Brain microvascular endothelial cell (primary cell): ENCODE measurements around the gene CDK5.
"Not testable (repeated sequence)": the region's sequence is repeated elsewhere in the genome, so short reads cannot be mapped to it uniquely, and the experiment has no call there.

Experiments used
- DNase-seq: peaks from one replicate; pipeline ENCODE4 v3.0.0-alpha.2; 2020
- H3K27ac ChIP-seq: fragments of 250-450 bp; sonication (Bioruptor Pico); 2 replicates; pipeline ENCODE4 v1.5.1; 2020; ENCODE audit warnings: mild to moderate bottlenecking, moderate library complexity
- H3K27me3 ChIP-seq: fragments of 250-450 bp; sonication (Bioruptor Pico); replicated peaks from 2 replicates; pipeline ENCODE4 v1.5.1; 2020; ENCODE audit warnings: mild to moderate bottlenecking
- H3K36me3 ChIP-seq: fragments of 250-450 bp; sonication (Bioruptor Pico); replicated peaks from 2 replicates; pipeline ENCODE4 v1.5.1; 2020; ENCODE audit warnings: mild to moderate bottlenecking
- H3K4me3 ChIP-seq: 2 replicates; pipeline ENCODE4 v1.5.1; 2011; ENCODE audit warnings: low read depth, mild to moderate bottlenecking, control low read depth, low read length, moderate library complexity
- in situ Hi-C: cut with HindIII; loops from 2 replicates; pipeline ENCODE4 v1.10.0; 2017; ENCODE audit warnings: low sequenced_read_pairs, low pct_ligation_motif_present
- TF ChIP-seq, protein P1 (sequence below): IDR thresholded peaks from 2 replicates; pipeline ENCODE4 v1.5.1; 2011; ENCODE audit warnings: low read depth, mild to moderate bottlenecking, moderate library complexity, low read length, control low read depth, inconsistent platforms; ENCODE audit errors: missing control alignments

Gene CDK5

DNA sequence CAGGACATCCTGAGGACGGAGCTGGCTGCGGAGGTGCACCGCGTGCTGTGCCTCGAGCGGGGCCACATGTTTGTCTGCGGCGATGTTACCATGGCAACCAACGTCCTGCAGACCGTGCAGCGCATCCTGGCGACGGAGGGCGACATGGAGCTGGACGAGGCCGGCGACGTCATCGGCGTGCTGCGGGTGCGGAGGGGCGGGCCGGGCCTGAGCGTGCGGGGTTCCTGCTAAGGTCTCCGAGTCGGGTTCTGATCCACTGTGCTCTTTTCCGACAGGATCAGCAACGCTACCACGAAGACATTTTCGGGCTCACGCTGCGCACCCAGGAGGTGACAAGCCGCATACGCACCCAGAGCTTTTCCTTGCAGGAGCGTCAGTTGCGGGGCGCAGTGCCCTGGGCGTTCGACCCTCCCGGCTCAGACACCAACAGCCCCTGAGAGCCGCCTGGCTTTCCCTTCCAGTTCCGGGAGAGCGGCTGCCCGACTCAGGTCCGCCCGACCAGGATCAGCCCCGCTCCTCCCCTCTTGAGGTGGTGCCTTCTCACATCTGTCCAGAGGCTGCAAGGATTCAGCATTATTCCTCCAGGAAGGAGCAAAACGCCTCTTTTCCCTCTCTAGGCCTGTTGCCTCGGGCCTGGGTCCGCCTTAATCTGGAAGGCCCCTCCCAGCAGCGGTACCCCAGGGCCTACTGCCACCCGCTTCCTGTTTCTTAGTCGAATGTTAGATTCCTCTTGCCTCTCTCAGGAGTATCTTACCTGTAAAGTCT lies 43.8 kb downstream of the CDK5 start:
- Histone ChIP-seq H3K4me3 (peak overlapping the region; percentile 52), H3K27me3 (peaks cover 14% of the 10 kb centered on the region), H3K27ac (no peak overlapping the region), H3K36me3 (no peaks in the 10 kb centered on the region)
- TF ChIP-seq, protein P1, sequence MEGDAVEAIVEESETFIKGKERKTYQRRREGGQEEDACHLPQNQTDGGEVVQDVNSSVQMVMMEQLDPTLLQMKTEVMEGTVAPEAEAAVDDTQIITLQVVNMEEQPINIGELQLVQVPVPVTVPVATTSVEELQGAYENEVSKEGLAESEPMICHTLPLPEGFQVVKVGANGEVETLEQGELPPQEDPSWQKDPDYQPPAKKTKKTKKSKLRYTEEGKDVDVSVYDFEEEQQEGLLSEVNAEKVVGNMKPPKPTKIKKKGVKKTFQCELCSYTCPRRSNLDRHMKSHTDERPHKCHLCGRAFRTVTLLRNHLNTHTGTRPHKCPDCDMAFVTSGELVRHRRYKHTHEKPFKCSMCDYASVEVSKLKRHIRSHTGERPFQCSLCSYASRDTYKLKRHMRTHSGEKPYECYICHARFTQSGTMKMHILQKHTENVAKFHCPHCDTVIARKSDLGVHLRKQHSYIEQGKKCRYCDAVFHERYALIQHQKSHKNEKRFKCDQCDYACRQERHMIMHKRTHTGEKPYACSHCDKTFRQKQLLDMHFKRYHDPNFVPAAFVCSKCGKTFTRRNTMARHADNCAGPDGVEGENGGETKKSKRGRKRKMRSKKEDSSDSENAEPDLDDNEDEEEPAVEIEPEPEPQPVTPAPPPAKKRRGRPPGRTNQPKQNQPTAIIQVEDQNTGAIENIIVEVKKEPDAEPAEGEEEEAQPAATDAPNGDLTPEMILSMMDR, result peak; percentile 18
- peak; percentile 79 for DNase-seq
- in situ Hi-C loops, result no loop called here

GRCh38 chr7:151013356-151013732 lies 44.4 kb downstream of the CDK5 start:
- Histone ChIP-seq H3K27ac (no peak overlapping the region), H3K4me3 (peak overlapping the region; percentile 52), H3K27me3 (peaks cover 10% of the 10 kb centered on the region), H3K36me3 (no peaks in the 10 kb centered on the region)
- DNase-seq, result no peak
- TF ChIP-seq, protein P1, result no peak
- in situ Hi-C loops, result no loop called here

GRCh38 chr7:151012911-151013347 lies 44.8 kb downstream of the CDK5 start:
- in situ Hi-C loops, result no loop called here
- peak; percentile 33 for DNase-seq
- H3K27ac ChIP-seq, result no peak overlapping the region
- no peaks in the 10 kb centered on the region for H3K36me3 ChIP-seq
- H3K4me3 ChIP-seq, result no peak overlapping the region
- peaks cover 8% of the 10 kb centered on the region for H3K27me3 ChIP-seq
- TF ChIP-seq, protein P1, result peak; percentile 85

GRCh38 chr7:151012031-151012692 lies 45.5 kb downstream of the CDK5 start:
- Histone ChIP-seq H3K36me3 (no peaks in the 10 kb centered on the region), H3K27me3 (peaks cover 6% of the 10 kb centered on the region), H3K4me3 (no peak overlapping the region), H3K27ac (no peak overlapping the region)
- DNase-seq, result no peak
- TF ChIP-seq, protein P1, result no peak
- in situ Hi-C loops, result no loop called here

- H3K27ac ChIP-seq, DNase-seq, H3K27me3 ChIP-seq: not testable (repeated sequence)
Observed at GRCh38 chr7:151011616-151012015, 46.1 kb downstream of the CDK5 start.

GRCh38 chr7:151011097-151011409 lies 46.6 kb downstream of the CDK5 start:
- Histone ChIP-seq H3K4me3 (no peak overlapping the region), H3K36me3 (no peaks in the 10 kb centered on the region), H3K27ac (no peak overlapping the region), H3K27me3 (peaks cover 6% of the 10 kb centered on the region)
- TF ChIP-seq, protein P1, result no peak
- in situ Hi-C loops, result no loop called here
- no peak for DNase-seq

More at GRCh38 chr7:151011616-151012015, 46.1 kb downstream of the CDK5 start:
- H3K4me3 ChIP-seq, in situ Hi-C loops, H3K36me3 ChIP-seq: not testable (repeated sequence)
